Left hindlimb (tissue), 1 donor: ENCODE measurements around the gene MINDY2.

Source experiments
- DNase-seq: peaks from one replicate; pipeline ENCODE4 v3.0.0-alpha.2; 2018

MINDY2 gene

GRCh38 chr15:58770857-58771620 lies at the start of gene MINDY2:
TSS of gene MINDY2 (plus strand) at chr15:58771302. CDS start at chr15:58771396, 94 bp downstream.
- DNase-seq = peak; percentile 99

GRCh38 chr15:58724466-58724865 lies 46.6 kb upstream of the MINDY2 start:
- DNase-seq = no peak

- DNase-seq = no peak
These were observed 44.2 kb upstream of the MINDY2 start for GRCh38 chr15:58726867-58727266.

- no peak for DNase-seq
These were observed 39.2 kb upstream of the MINDY2 start for GRCh38 chr15:58731756-58732535.

- DNase-seq = no peak
These were observed 38.3 kb upstream of the MINDY2 start for GRCh38 chr15:58732625-58733363.

DNA sequence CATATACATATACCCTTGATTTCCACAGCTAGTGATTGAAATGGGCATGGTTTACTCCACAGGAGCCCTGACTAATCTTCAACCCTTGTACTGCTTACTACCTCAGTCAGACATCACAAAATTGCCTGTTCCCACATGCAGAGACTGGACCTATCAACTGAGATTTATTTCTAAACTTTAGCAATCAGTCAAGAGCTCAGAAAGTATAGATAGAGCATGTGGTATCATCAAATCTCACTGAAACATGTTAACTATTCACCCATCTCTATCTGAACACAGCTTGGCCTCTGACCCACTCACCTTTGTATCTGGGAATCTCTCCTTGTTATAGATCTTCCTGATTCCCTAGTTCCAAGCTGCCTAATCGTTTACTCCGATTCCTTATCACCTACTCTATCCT lies 36.2 kb upstream of the MINDY2 start:
- no peak for DNase-seq

DNA sequence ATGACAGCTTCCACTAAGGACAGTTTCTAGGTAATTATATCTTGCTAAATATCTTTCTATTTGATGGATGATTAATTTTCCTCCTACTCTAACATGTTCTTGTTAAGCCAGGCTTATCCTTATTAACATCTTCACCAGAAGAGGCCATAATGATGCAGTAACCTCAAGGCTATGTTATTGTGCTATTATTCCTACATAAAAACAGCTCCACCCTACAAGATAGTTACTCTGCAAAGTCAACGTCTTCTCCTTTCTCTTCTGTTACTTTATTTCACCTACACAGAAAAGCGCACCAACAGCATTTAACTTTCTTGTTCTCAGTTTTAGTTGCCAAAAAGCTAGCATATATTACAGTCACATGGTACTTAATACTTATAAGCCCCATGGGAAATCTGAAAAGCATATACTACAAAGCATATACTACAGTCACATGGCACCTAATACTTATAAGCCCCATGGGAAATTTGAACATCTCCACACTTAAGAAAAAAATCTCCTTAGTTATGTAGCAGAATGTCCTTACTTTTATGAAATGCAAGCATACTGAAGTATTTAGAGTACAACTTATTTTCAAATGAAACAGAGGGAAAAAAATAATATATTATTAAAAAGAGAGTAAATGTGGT lies 35.0 kb upstream of the MINDY2 start:
- DNase-seq = no peak

GRCh38 chr15:58737298-58737697 lies 33.8 kb upstream of the MINDY2 start:
- no peak for DNase-seq

DNA sequence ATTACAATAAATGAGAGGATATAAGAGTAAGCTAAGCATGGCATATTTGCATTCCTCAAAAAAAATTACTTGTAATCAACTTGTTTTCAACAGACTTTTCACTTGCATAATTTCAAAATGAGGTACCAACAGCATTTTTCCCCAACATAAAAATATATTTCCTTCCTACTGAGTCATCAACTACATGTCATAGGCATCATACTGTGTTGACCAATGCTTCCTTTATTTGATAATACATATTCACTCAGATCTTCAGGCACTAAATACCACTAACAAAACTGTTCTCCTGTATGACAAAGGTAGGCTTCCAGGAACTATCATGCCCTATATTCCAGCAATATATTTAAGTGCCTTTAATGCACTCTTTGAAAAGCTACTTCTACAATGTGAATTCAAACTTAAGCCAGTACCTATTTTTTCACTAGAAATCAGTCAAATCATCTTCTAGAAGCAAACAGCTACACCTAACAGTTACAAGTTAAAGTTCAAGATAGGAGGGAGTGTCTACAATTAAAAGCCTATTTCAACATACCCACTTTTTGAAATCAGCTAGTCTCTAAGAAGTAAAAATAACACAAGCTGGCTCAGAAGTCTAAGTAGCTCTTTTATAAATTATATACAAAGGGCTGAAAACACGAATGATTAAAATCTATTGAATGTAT lies 32.9 kb upstream of the MINDY2 start:
- no peak for DNase-seq

DNA sequence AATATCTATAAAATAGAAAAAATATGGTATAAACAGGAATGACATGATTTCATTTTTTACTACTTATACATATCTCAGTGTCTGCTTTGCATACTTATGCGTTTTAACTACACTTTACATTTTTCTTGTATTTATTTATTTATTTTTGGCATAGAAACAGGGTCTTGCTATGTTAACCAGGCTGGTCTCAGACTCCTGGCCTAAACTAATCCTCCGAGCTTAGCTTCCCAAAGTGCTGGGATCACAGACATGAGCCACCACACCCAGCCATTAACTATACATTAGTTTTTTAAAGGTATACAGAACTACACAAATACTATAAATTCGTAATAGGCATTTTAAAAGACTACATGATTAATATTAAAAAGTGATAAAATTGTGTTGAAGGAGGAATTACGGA lies 30.7 kb upstream of the MINDY2 start:
- no peak for DNase-seq

- no peak for DNase-seq
These were observed 30.1 kb upstream of the MINDY2 start for GRCh38 chr15:58741032-58741431.

DNA sequence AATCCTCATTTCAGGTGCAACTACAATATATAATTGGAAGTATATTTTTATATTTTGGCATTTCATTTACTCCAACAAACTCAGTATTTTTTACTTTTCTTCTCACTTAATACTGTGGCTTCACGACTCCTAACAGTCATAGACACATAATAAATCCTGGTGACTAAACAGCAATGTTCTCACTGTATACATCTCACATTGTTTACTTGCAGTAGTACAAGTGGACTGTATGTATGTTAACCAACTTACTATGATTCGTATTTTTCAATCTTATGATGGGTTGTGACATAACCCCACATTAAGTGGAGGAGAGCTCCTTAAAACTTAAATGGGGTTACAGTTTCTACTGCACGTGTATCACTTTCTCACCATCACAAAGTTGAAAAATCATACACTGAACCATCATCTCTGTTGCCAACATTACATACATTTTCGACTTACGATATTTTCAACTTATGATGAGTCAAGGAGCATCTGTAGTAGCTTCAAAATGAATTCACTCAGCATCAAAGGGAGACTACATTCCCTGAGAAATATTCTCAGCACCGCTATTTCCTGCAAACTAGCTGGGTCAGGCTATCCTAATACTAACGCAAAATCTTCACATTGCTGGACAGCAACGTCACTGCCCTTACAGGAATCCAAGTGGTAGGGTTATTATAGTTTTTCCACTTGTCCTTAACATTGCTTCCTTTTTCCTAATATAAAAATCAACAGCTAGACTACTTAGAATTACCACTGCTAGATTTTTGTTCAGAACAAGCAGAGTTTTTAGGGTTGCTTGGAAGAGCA lies 28.9 kb upstream of the MINDY2 start:
- no peak for DNase-seq

DNA sequence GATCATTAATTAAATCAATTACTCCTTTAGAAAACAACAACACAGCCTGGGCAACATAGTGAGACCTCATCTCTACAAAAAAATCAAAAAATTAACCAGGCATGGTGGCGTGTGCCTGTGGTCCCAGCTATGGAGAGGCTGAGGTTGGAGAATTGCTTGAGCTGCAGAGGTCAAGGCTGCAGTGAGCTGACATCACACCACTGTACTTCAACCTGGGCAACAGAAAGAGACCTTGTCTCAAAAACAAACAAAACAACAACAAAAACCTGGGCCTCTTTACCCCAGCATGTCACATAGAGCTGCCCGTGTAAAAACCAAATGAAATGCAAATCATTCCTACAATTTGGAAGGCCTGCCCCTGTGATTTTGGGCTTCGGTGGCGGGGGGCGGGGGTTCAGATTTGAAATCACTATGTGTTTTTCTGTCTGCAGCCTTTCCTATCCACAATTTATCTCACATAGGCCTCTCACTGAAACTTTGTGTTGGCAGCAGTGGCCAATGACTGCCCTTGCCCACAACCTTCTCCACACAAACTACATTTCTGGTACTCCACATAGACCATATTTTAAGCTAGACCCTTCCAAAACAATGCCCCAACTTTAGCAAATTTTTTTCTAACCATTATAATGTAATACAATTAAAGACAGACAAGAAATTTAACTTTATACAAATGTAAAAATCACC lies 28.1 kb upstream of the MINDY2 start:
- no peak for DNase-seq

- DNase-seq = no peak
These were observed 24.9 kb upstream of the MINDY2 start for GRCh38 chr15:58746174-58746573.

DNA sequence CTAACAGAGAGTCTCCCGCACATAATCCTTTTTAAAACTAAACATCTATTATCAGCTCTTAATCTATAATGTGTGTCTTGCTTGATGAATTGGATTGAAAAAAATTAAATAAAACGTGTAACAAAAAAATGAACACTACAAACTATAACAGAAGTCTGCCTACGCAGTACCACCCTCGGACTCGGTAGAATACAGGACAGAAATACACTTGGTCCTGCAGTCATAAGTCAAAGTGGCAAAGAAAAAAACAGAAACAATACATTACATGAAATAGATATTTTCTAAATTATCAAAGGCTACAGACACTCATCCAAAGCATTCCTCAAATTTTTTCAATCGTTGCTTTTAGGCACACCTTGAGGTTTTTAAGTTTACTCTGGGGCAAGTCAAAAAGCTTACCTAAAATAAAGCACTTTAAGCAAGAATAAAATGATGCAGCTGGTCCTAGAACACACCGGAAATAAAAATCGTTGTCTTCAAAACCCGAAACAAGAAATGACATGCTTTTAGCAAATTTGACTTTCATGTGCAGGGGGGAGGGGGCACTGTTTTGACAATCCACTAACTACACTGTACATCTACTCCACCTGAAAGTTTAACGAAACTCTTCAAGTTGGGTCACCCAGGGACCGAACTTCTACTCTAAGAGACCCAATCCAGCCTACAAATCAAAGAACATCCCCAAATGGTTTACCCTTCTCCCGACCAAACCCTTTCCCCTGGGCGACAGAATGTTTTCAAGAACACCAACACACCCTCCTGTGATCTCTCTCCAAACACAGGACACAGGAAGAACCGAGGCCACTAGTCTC lies 22.9 kb upstream of the MINDY2 start:
- DNase-seq = no peak

- DNase-seq = peak; percentile 73
These were observed 22.1 kb upstream of the MINDY2 start for GRCh38 chr15:58748852-58749531.

DNA sequence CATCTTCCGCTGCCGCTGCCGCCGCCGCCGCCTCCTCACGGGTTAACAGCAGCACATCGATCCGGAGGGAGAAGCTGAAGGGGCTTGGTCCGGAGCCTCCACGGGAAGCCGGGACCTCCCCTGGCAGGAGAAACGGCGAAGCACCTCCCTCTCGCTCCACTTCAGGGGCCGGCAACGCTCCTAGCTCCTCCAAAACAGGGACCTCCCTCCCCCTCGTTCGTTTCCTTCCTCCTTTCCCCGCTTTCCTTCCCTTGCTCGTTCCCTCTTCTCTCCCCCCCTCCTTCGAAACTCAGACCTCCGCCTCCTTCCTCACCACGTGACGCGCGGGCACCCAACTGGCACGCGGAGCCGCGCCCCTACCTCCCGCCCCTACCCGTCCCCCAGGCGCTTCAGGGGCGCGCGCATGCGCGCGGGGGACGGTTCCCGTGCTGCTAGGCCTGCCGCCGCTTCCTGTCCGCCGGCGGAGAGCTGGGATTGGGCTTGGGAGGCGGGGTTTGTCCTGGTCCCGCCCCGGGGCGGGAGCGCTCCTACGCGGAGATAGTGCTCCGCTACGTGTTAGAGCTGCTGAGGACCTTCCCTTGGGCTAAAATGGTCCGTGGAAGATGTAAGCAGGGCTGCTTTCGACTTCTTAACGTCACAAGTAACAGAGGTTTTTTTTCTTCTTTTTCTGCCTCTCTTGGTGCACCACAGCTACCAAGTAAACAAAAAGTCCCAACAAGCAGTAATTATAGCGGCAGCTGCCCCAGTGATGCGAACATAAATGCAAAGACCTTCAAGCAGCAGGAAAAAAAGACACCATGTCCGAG lies 21.4 kb upstream of the MINDY2 start, which contains the start of gene ADAM10:
Gene ADAM10, minus strand, starts transcription at position 176 of the 806 bp plus-strand sequence. Its CDS starts 173 bp downstream, at position 3.
- DNase-seq = peak; percentile 100

DNA sequence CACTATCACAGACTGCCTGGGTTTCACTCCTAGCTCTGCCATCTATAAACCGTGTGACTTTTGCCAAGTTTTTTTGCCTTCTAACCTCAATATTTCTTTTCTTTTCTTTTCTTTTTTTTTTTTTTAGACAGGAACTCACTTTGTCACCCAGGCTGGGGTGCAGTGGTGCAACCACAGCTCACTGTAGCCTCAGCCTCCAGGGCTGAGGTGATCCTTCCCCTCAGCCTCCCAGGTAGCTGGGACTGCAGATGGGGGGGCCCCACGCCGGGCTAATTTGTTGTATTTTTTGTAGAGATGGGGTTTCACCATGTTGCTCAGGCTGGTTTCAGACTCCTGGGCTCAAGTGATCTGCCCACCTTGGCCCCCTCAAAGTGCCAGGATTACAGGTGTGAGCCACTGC lies 18.4 kb upstream of the MINDY2 start:
- no peak for DNase-seq
